ENCODE results near the gene LTBP4.
A peak's percentile ranks its signal among the peaks of the same experiment; 100 is the strongest.

The LTBP4 gene

GRCh38 chr19:40598918-40599307, 2.3 kb upstream of the LTBP4 start:
- no peak for DNase-seq

GRCh38 chr19:40599331-40599901, 1.8 kb upstream of the LTBP4 start:
- no peak for DNase-seq

- no peak for DNase-seq
Measured at GRCh38 chr19:40599902-40600569, 1.1 kb upstream of the LTBP4 start.

GRCh38 chr19:40600570-40601133, 517 bp upstream of the LTBP4 start:
- DNase-seq = no peak

- no peak for DNase-seq
Measured at GRCh38 chr19:40603071-40603388, 1.9 kb downstream of the LTBP4 start.

GRCh38 chr19:40603389-40604170, 2.4 kb downstream of the LTBP4 start:
- peak; percentile 88 for DNase-seq

- DNase-seq = no peak
Measured at GRCh38 chr19:40604171-40604646, 3.0 kb downstream of the LTBP4 start.

- DNase-seq = no peak
Measured at GRCh38 chr19:40604647-40605215, 3.6 kb downstream of the LTBP4 start.

- DNase-seq = peak; percentile 76
Measured at GRCh38 chr19:40605216-40605971, 4.2 kb downstream of the LTBP4 start.

GRCh38 chr19:40607311-40608239, 6.4 kb downstream of the LTBP4 start:
- no peak for DNase-seq

GRCh38 chr19:40608240-40608621, 7.1 kb downstream of the LTBP4 start:
- DNase-seq = no peak

GRCh38 chr19:40608957-40609356, 7.8 kb downstream of the LTBP4 start:
- DNase-seq = no peak

GRCh38 chr19:40609561-40610395, 8.6 kb downstream of the LTBP4 start:
- no peak for DNase-seq

- DNase-seq = no peak
Measured at GRCh38 chr19:40610396-40611064, 9.4 kb downstream of the LTBP4 start.

GRCh38 chr19:40611096-40611495, 9.9 kb downstream of the LTBP4 start:
- DNase-seq = no peak

- no peak for DNase-seq
Measured at GRCh38 chr19:40611900-40612698, 10.9 kb downstream of the LTBP4 start.

GRCh38 chr19:40612831-40613689, 11.9 kb downstream of the LTBP4 start:
- no peak for DNase-seq
